GM23338 (cell line): ENCODE measurements around the gene GRN. TPM values are rescaled to one million over a fixed set of nuclear protein-coding genes. Genes with fewer than 3 reads are reported as not detected.

Experiments used
- ATAC-seq: fragments of 200-7000 bp; cut with Tn5 transposase; 3 replicates; pipeline ENCODE4 v1.9.1; 2020
- DNase-seq: peaks from one replicate; pipeline ENCODE4 v3.0.0-alpha.2; 2015; ENCODE audit warnings: low spot score
- H2AFZ ChIP-seq: fragments of 200-600 bp; sonication (generic); 2 replicates; pipeline ENCODE4 v1.8.0; 2016; ENCODE audit warnings: antibody characterized with exemption, mild to moderate bottlenecking, moderate library complexity
- H3F3A ChIP-seq: fragments of 200-600 bp; sonication (generic); replicated peaks from 2 replicates; pipeline ENCODE4 v1.8.0; 2017; ENCODE audit warnings: antibody characterized with exemption, mixed run types, low read depth
- H3K27ac ChIP-seq: fragments of 200-600 bp; sonication (generic); 2 replicates; pipeline ENCODE4 v1.6.1; 2016; ENCODE audit warnings: low read depth
- H3K27me3 ChIP-seq: fragments of 200-600 bp; sonication (generic); 2 replicates; pipeline ENCODE4 v1.8.0; 2016; ENCODE audit warnings: mild to moderate bottlenecking, mixed run types, moderate library complexity; ENCODE audit not compliant: insufficient read depth
- H3K36me3 ChIP-seq: fragments of 200-600 bp; sonication (generic); 2 replicates; pipeline ENCODE4 v1.8.0; 2016; ENCODE audit warnings: mild to moderate bottlenecking; ENCODE audit not compliant: insufficient read depth
- H3K4me1 ChIP-seq: fragments of 200-600 bp; sonication (generic); 2 replicates; pipeline ENCODE4 v1.8.0; 2016; ENCODE audit warnings: mild to moderate bottlenecking, moderate library complexity; ENCODE audit not compliant: insufficient read depth
- H3K4me2 ChIP-seq: fragments of 200-600 bp; sonication (generic); 2 replicates; pipeline ENCODE4 v1.7.1; 2017; ENCODE audit warnings: mixed run types
- H3K4me3 ChIP-seq: fragments of 200-600 bp; sonication (generic); 2 replicates; pipeline ENCODE4 v1.6.1; 2016; ENCODE audit warnings: mixed run types
- H3K79me2 ChIP-seq: fragments of 200-600 bp; sonication (generic); replicated peaks from 2 replicates; pipeline ENCODE4 v1.8.0; 2017; ENCODE audit warnings: mild to moderate bottlenecking; ENCODE audit not compliant: insufficient read depth
- H3K9me2 ChIP-seq: fragments of 200-600 bp; sonication (generic); 2 replicates; pipeline ENCODE4 v1.8.0; 2017; ENCODE audit not compliant: insufficient read depth
- H4K20me1 ChIP-seq: fragments of 200-600 bp; sonication (generic); replicated peaks from 2 replicates; pipeline ENCODE4 v1.8.0; 2017; ENCODE audit warnings: mild to moderate bottlenecking; ENCODE audit not compliant: insufficient read depth
- H3K27ac Mint-ChIP-seq: 2 replicates; pipeline ENCODE4 v1.8.0; 2020; ENCODE audit warnings: inconsistent platforms, mild to moderate bottlenecking, moderate library complexity, mixed read lengths
- H3K27me3 Mint-ChIP-seq: 3 replicates; pipeline ENCODE4 v1.8.0; 2022; ENCODE audit warnings: low read depth, mild to moderate bottlenecking, moderate library complexity, mixed read lengths, inconsistent platforms; ENCODE audit not compliant: insufficient read depth, poor library complexity
- H3K36me3 Mint-ChIP-seq: 3 replicates; pipeline ENCODE4 v1.8.0; 2021; ENCODE audit warnings: low read depth, mild to moderate bottlenecking, inconsistent platforms, moderate library complexity, mixed read lengths
- H3K4me1 Mint-ChIP-seq: 3 replicates; pipeline ENCODE4 v1.8.0; 2020; ENCODE audit warnings: mild to moderate bottlenecking, inconsistent platforms, mixed read lengths
- H3K4me3 Mint-ChIP-seq: 3 replicates; pipeline ENCODE4 v1.8.0; 2021; ENCODE audit warnings: moderate library complexity, mild to moderate bottlenecking, inconsistent platforms, mixed read lengths
- H3K9me3 Mint-ChIP-seq: 3 replicates; pipeline ENCODE4 v1.8.0; 2020; ENCODE audit warnings: moderate library complexity, mild to moderate bottlenecking, inconsistent platforms, mixed read lengths
- CREB1 ChIP-seq: fragments of 250-450 bp; sonication (Bioruptor Pico); IDR thresholded peaks from 2 replicates; pipeline ENCODE4 v1.5.0; 2020; ENCODE audit warnings: low read depth, mild to moderate bottlenecking, moderate library complexity
- ETS1 ChIP-seq: IDR thresholded peaks from 2 replicates; pipeline ENCODE4 v1.6.1; 2016; ENCODE audit warnings: antibody characterized with exemption
- EZH2 ChIP-seq: fragments of 200-600 bp; sonication (generic); IDR thresholded peaks from one replicate; pipeline ENCODE4 v1.8.0; 2017; ENCODE audit warnings: antibody characterized with exemption, mild to moderate bottlenecking, low read depth; ENCODE audit not compliant: unreplicated experiment
- EZH2phosphoT487 ChIP-seq: fragments of 200-600 bp; sonication (generic); IDR thresholded peaks from one replicate; pipeline ENCODE4 v1.8.1; 2018; ENCODE audit warnings: antibody characterized with exemption; ENCODE audit not compliant: unreplicated experiment
- JUNB ChIP-seq: IDR thresholded peaks from one replicate; pipeline ENCODE4 v1.6.1; 2016; ENCODE audit warnings: antibody characterized with exemption; ENCODE audit not compliant: unreplicated experiment
- NANOG ChIP-seq: IDR thresholded peaks from 2 replicates; pipeline ENCODE4 v1.6.1; 2016; ENCODE audit warnings: antibody characterized with exemption, borderline replicate concordance
- POLR2AphosphoS5 ChIP-seq: IDR thresholded peaks from 2 replicates; pipeline ENCODE4 v1.6.1; 2016; ENCODE audit warnings: antibody characterized with exemption, low read depth
- REST ChIP-seq: IDR thresholded peaks from one replicate; pipeline ENCODE4 v1.6.1; 2018; ENCODE audit warnings: antibody characterized with exemption; ENCODE audit not compliant: unreplicated experiment
- STAT1 ChIP-seq: IDR thresholded peaks from one replicate; pipeline ENCODE4 v1.6.1; 2016; ENCODE audit warnings: antibody characterized with exemption; ENCODE audit not compliant: unreplicated experiment
- ZNF114 ChIP-seq: fragments of 250-450 bp; sonication (Bioruptor Pico); IDR thresholded peaks from 2 replicates; pipeline ENCODE4 v1.5.0; 2020; ENCODE audit warnings: mild to moderate bottlenecking, moderate library complexity
- ZNF331 ChIP-seq: fragments of 250-450 bp; sonication (Bioruptor Pico); IDR thresholded peaks from 2 replicates; pipeline ENCODE4 v1.5.0; 2020; ENCODE audit warnings: low read depth, mild to moderate bottlenecking, moderate library complexity
- polyA plus RNA-seq: library from polyadenylated mRNA; unstranded; fragments of >200 nt; fragmentation: Nextera tagmentation; extraction: Ambion mirVana; gene quantifications from 2 replicates; pipeline ENCODE4 v1.2.1, GENCODE V29; 2016
- total RNA-seq: library from RNA; depleted of rRNA; stranded (reverse); fragments of >200 nt; shearing (Covaris generic); gene quantifications from 2 replicates; pipeline ENCODE4 v1.2.3, GENCODE V29; 2014

GRN gene
- total and polyA plus RNA-seq, 2 experiments from 2014 or later, result 101 to 216 TPM

GRCh38 chr17:44360144-44360533 is 15.0 kb downstream of the GRN start:
- Histone ChIP-seq H4K20me1 (peaks cover 19% of the 10 kb centered on the region), H3K4me1 (peaks cover 26% of the 10 kb centered on the region)
- ATAC-seq, result no peak

GRCh38 chr17:44360826-44361225 is 15.7 kb downstream of the GRN start:
- peaks cover 4% of the 10 kb centered on the region; the same call in 2 of the 3 replicates for H3K36me3 Mint-ChIP-seq
- DNase-seq (peak; percentile 69), ATAC-seq (peak; percentile 15)
- peak overlapping the region; percentile 87 for H3K4me2 ChIP-seq
- H3K4me1 Mint-ChIP-seq, result peaks cover 33% of the 10 kb centered on the region
- peaks cover 20% of the 10 kb centered on the region for H3K27me3 Mint-ChIP-seq
- no peaks in the 10 kb centered on the region for H3K9me3 Mint-ChIP-seq
- H3K4me3 Mint-ChIP-seq, result peak overlapping the region; percentile 46
- H3K27me3 ChIP-seq, result peaks cover 17% of the 10 kb centered on the region; the same call in 1 of the 2 replicates
- peaks cover 26% of the 10 kb centered on the region for H3K4me1 ChIP-seq
- H3K27ac Mint-ChIP-seq, result no peak overlapping the region
- peak overlapping the region; percentile 41; the same call in 1 of the 2 replicates for H3K4me3 ChIP-seq
- peaks cover 19% of the 10 kb centered on the region for H4K20me1 ChIP-seq
- H2AFZ ChIP-seq, result no peak overlapping the region
- H3K27ac ChIP-seq, result no peak overlapping the region
- 0 out of 2 replicates have a peak, but pooled peaks cover 10% of the 10 kb centered on the region for H3F3A ChIP-seq
- H3K9me2 ChIP-seq, result no peaks in the 10 kb centered on the region
- no peaks in the 10 kb centered on the region for H3K36me3 ChIP-seq
- no peaks in the 10 kb centered on the region for H3K79me2 ChIP-seq
- TF ChIP-seq CREB1 (CRISPR knock-in tag), result no peak
- TF ChIP-seq ZNF114 (CRISPR knock-in tag), result no peak
- no peak for TF ChIP-seq ETS1
- no peak for TF ChIP-seq JUNB
- TF ChIP-seq EZH2phosphoT487, result no peak
- no peak for TF ChIP-seq POLR2AphosphoS5
- no peak for TF ChIP-seq ZNF331 (CRISPR knock-in tag)

More at GRCh38 chr17:44360144-44360533, 15.0 kb downstream of the GRN start:
- Histone ChIP-seq H3K79me2 (no peaks in the 10 kb centered on the region), H3K4me2 (no peak overlapping the region), H3K36me3 (no peaks in the 10 kb centered on the region), H3K4me3 (no peak overlapping the region), H3K27me3 (peaks cover 13% of the 10 kb centered on the region; the same call in 1 of the 2 replicates), H2AFZ (no peak overlapping the region), H3K27ac (no peak overlapping the region), H3K9me2 (no peaks in the 10 kb centered on the region), H3F3A (0 out of 2 replicates have a peak, but pooled peaks cover 12% of the 10 kb centered on the region)
- H3K4me1 Mint-ChIP-seq, result peaks cover 34% of the 10 kb centered on the region
- H3K27ac Mint-ChIP-seq, result no peak overlapping the region
- no peak overlapping the region; the same call in 2 of the 3 replicates for H3K4me3 Mint-ChIP-seq
- H3K9me3 Mint-ChIP-seq, result peaks cover under 1% of the 10 kb centered on the region; the same call in 1 of the 3 replicates
- no peak for DNase-seq
- H3K27me3 Mint-ChIP-seq, result peaks cover 25% of the 10 kb centered on the region
- peaks cover 4% of the 10 kb centered on the region; the same call in 2 of the 3 replicates for H3K36me3 Mint-ChIP-seq
- TF ChIP-seq ZNF114 (CRISPR knock-in tag) (no peak), ETS1 (no peak), POLR2AphosphoS5 (no peak), REST (no peak), NANOG (no peak), STAT1 (no peak), EZH2 (no peak)
